GM12891 (cell line): Measurements from ENCODE around the gene KITLG.

Experiments used
- POLR2AphosphoS5 ChIP-seq: IDR thresholded peaks from 2 replicates; pipeline ENCODE4 v1.6.1; 2011; ENCODE audit warnings: low read depth, low read length, control low read depth
- POU2F2 ChIP-seq: IDR thresholded peaks from 2 replicates; pipeline ENCODE4 v1.6.1; 2011; ENCODE audit warnings: low read depth, mild to moderate bottlenecking, control low read depth, low read length, moderate library complexity

GRCh38 chr12:88597365-88597764 is 17.1 kb upstream of the KITLG start:
- TF ChIP-seq POU2F2: no peak
- no peak for TF ChIP-seq POLR2AphosphoS5
